Measurements from ENCODE around the gene RAP1GAP2. TPM values are rescaled to one million over a fixed set of nuclear protein-coding genes. Genes with fewer than 3 reads are reported as not detected.

RAP1GAP2 gene
- polyA plus RNA-seq, 1 donor: 1.8 TPM

GRCh38 chr17:2786176-2786881 lies 9.9 kb upstream of the RAP1GAP2 start:
- DNase-seq: peak; percentile 59

GRCh38 chr17:2789700-2790099 lies 6.5 kb upstream of the RAP1GAP2 start:
- no peak for DNase-seq

GRCh38 chr17:2792366-2793169 lies 3.7 kb upstream of the RAP1GAP2 start:
- no peak for DNase-seq

DNA sequence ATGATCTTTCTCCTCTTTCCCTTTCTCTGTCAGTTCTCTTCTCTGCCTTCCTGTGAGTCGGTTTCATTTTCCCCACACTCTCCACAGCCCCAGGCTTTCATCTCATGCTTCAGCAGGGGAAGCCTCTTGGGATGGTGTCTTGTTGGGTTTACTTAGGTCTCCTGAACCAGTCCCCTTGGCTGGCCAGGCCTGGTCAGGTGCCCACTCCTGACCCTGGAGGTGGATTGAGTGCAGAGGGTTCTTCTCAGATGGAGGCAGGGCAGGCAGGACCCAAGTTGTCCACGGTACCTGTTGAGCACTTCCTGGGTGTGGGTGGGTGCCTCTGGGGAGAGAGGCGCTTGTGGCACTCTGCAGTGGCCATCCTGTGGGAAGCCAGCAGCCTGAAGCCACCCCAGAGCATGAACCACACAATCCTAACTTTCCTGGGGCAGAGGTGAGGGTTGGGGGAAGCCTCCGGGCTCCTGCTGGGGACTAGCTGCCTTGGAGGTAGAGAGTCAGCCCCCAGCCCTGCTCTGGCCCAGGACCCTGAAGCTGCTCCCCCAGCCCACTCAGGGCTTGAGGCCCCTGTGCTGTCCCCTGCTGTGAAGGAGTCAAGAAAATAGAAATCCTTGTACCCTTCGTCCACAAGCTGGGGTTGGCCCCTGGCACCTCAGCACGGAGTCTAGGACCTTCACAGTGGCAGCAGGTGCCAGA lies 2.0 kb upstream of the RAP1GAP2 start:
- DNase-seq: no peak

DNA sequence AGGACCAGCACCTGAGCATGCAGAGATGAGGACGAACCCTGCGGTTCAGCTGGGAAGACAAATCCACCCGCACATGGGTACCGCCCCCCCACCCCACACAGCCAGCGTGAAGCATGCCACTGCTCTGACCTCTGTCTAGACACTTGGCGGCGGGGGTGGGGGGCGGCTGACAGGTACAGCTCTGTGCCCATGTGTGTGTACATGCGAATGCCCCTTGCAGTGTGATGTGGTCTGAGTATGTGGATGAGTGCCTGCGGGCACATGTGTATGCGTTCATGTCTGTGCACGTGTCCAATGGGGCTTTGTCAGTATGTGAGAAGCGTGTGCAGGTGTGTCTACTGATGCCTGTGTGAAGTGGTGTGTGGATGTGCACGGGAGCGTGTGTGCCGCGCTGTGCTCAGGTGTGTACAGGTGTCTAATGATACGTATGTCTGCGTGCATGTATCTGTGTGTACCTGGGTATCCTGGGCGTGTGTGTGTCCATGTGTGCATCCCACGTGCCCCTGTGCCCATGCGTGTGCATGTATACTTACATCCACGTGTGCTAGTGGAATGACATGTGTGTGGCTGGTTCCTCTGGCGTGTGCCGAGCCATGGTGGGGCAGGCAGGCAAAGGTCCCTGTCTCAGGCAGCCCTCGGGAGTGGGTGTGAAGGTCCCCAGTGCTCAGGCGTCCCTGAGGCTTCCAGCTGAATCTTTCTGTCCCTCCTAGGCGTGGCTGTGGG lies 636 bp upstream of the RAP1GAP2 start:
- DNase-seq: no peak

GRCh38 chr17:2797226-2797625 lies 988 bp downstream of the RAP1GAP2 start:
- DNase-seq: no peak

DNA sequence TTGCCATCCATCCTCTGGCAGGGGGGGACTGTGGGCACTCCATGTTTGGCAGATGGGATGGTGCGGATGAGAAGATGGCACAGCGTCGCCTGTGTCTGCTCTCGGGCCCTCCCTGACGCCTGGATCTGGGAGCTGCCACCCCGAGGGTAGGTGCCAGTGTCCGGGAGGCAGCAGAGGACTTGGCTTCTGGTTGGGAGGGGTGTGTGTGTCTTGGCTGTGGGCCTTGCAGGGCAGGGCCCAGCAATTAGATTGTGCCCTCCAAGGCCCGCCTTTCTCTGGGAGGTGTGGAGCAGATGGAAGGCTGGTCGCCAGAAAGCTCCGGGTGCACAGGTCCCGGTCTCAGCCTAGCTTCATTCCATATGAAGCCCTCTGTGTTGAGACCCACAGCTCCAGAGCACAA lies 1.4 kb downstream of the RAP1GAP2 start:
- DNase-seq: no peak

DNA sequence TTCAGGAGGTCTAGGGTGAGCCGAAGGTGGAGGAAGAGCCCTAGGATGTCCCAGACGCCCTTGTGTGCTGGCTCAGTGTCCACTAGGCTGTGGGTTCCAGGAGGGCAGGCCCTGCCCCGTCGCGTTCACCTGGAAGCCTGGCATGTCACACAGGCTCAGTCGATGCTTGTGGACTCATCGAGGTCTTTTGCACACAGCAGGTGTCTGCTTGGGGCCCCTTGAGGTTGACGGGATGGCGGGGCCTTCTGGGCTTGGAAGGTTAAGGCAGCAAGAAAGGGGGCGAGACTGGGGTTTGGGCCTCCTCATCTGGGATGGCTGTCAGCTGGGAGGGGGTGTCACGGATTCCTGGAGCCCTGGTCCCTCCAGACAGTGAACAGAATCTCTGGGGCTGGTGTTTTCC lies 1.9 kb downstream of the RAP1GAP2 start:
- DNase-seq: no peak

GRCh38 chr17:2798678-2799077 lies 2.4 kb downstream of the RAP1GAP2 start:
- no peak for DNase-seq

DNA sequence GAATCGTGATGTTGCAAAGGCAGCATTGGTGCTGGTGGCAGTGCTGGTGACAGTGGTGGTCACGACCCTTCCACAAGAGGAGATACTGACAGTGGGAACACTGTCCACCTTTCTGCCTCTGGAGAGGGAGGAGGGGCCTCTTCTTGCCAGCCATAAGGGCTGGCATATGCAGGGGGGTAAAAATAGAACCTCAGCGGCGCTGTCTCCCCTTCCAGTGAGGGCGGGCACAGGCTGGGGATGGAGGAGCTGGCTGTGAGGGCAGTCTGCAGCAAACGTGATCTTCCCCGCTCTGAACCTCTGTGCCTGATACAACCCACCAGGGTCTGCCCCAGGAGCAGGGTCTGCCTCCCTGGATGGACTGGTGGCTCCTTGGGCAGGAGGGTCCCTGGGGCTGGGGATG lies 3.4 kb downstream of the RAP1GAP2 start:
- DNase-seq: no peak

- no peak for DNase-seq
Measured at GRCh38 chr17:2800367-2800766, 4.1 kb downstream of the RAP1GAP2 start.

- no peak for DNase-seq
Measured at GRCh38 chr17:2801841-2802240, 5.6 kb downstream of the RAP1GAP2 start.

- no peak for DNase-seq
Measured at GRCh38 chr17:2802574-2802973, 6.3 kb downstream of the RAP1GAP2 start.

GRCh38 chr17:2803386-2803785 lies 7.1 kb downstream of the RAP1GAP2 start:
- no peak for DNase-seq

DNA sequence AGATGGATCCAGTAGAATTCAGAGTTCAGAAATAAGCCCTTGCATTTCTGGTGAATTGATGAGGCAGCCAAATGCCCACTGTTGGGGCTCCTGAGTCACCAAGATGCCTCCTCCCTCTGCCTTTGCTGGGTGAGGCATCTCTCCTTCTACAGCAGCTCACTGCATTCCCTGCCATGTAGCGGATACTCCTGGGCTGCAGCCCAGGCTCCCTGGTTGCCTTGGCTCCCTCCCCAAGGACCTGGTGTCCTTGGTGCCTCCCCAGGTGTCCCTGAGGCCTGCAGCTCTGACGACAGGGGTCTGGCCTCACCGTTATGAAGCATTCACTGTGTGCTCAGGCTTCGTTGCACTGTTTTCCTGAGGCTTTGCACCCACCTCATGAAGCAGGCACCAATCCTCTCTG lies 7.7 kb downstream of the RAP1GAP2 start:
- no peak for DNase-seq

- no peak for DNase-seq
Measured at GRCh38 chr17:2804912-2805311, 8.7 kb downstream of the RAP1GAP2 start.

- no peak for DNase-seq
Measured at GRCh38 chr17:2805961-2806360, 9.7 kb downstream of the RAP1GAP2 start.

DNA sequence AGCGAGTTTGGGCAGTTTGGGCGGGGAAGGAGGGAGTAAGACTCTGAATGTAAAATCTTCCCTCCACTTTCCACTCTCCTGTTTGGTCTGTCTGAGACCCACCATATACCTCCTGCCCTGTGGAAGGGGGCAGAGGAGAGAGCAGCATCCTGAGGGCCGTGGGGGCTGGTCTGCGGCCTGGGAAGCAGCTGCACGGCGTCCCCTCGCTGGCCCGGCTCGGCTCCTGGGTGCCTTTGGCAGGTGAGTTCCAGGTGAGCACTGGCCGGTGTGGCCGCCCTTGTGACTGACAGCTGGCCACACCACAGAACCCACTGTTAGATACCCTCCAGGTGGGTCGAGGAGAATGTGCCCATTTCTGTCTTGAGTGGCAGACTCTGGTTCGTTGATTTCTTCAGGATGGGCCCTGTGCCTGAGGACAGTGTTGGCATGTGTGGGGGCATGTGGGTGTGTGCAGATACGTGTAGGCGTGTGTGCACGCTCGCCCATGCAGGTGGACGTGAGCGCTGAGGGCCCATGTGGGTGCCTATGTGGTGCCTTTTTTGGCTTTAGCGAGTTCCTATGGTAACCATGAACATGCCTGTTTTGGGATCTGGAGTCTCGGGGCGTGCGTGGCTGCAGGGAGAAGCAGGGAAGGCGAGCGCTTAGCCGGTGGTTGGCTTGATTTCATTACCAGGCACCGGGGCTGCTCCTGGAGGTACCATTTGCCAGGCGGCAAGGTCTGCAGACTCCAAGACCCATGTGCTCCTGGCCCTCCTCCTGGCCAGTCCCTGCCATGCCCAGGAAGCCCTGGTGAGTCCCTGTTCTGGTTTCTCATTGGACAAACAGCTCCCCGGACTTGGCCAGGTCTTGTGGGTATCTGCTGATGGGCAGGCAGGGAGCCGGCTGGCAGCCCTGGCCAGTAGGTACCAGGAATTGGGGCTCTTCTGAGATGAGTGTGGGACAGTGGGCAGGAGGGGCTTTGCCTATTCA lies 12.4 kb downstream of the RAP1GAP2 start:
- no peak for DNase-seq

GRCh38 chr17:2809337-2809736 lies 13.1 kb downstream of the RAP1GAP2 start:
- no peak for DNase-seq

GRCh38 chr17:2814049-2814448 lies 17.8 kb downstream of the RAP1GAP2 start:
- no peak for DNase-seq

DNA sequence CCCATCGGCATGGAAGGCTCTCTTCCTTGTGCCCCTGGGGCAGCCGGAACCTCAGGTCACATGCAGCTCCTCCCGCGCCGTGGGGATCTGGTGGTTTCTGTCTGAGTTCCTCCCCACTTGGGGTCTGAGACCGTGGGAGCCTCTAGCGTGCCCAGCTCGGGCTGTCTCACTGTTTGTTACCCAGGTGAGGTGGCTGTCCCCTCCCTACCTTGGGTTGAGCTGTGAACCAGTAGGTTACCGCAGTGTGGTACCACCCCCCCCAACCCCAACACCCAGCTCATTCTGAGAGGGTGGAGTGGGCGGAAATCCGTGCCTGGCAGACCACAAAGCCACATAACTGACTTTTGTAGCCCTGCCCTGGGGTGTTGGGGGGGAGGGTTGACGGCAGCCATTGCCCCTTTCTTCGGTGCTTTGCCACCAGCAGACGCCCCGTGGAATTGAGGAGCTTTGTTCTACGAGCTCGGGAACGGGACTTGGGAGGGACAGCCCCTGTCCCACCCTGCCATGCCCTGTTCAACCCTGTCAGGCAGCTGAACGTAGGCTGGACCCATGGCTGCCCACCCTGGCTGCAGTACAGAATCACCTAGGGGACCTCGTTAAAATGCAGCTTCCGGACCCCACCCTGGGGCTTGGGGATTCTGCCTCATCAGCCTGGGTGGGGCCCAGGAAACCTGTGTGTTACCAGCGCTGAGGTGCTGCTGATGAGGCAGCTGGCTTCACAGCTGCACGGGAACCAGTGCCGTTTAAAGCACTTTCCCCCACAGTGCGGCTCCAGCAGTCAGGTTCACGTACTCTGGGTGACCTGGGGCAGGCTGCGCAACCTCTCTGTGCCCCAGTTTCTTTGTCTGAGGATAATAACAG lies 18.5 kb downstream of the RAP1GAP2 start:
- DNase-seq: no peak
